ENCODE measurements around the gene ITIH5.

ITIH5 gene

GRCh38 chr10:7577579-7577978, 89.2 kb downstream of the ITIH5 start:
- no peak for DNase-seq

- no peak for DNase-seq
These were observed 89.6 kb downstream of the ITIH5 start for GRCh38 chr10:7577176-7577575.

- no peak for DNase-seq
These were observed 90.4 kb downstream of the ITIH5 start for GRCh38 chr10:7576340-7576739.

- no peak for DNase-seq
These were observed 94.4 kb downstream of the ITIH5 start for GRCh38 chr10:7572391-7572790.

GRCh38 chr10:7571981-7572380, 94.8 kb downstream of the ITIH5 start:
- DNase-seq = no peak

GRCh38 chr10:7567911-7568620, 98.7 kb downstream of the ITIH5 start:
- no peak for DNase-seq

- DNase-seq = no peak
These were observed 99.9 kb downstream of the ITIH5 start for GRCh38 chr10:7566891-7567290.

GRCh38 chr10:7565871-7566270, 100.9 kb downstream of the ITIH5 start:
- no peak for DNase-seq

- DNase-seq = no peak
These were observed 103.0 kb downstream of the ITIH5 start for GRCh38 chr10:7563770-7564169.

- DNase-seq = no peak
These were observed 103.4 kb downstream of the ITIH5 start for GRCh38 chr10:7563368-7563767.

GRCh38 chr10:7561985-7562384, 104.8 kb downstream of the ITIH5 start:
- DNase-seq = no peak

- no peak for DNase-seq
These were observed 105.4 kb downstream of the ITIH5 start for GRCh38 chr10:7561216-7561893.

- no peak for DNase-seq
These were observed 106.2 kb downstream of the ITIH5 start for GRCh38 chr10:7560519-7560918.

- no peak for DNase-seq
These were observed 107.4 kb downstream of the ITIH5 start for GRCh38 chr10:7559386-7559785.

- DNase-seq = no peak
These were observed 108.7 kb downstream of the ITIH5 start for GRCh38 chr10:7558036-7558435.

GRCh38 chr10:7553531-7553930, 113.2 kb downstream of the ITIH5 start:
- DNase-seq = no peak

- DNase-seq = no peak
These were observed 114.6 kb downstream of the ITIH5 start for GRCh38 chr10:7551950-7552716.

- DNase-seq = no peak
These were observed 115.5 kb downstream of the ITIH5 start for GRCh38 chr10:7551289-7551688.

GRCh38 chr10:7550013-7550412, 116.8 kb downstream of the ITIH5 start:
- no peak for DNase-seq

- DNase-seq = no peak
These were observed 118.9 kb downstream of the ITIH5 start for GRCh38 chr10:7547829-7548228.

- no peak for DNase-seq
These were observed 119.6 kb downstream of the ITIH5 start for GRCh38 chr10:7547206-7547605.

GRCh38 chr10:7546385-7546967, 120.3 kb downstream of the ITIH5 start:
- no peak for DNase-seq

- DNase-seq = no peak
These were observed 121.0 kb downstream of the ITIH5 start for GRCh38 chr10:7545792-7546191.

- DNase-seq = no peak
These were observed 121.5 kb downstream of the ITIH5 start for GRCh38 chr10:7545261-7545660.
